AG08395 (cell line): ENCODE data around the gene ARF5.
"Not testable (repeated sequence)": the region's sequence is repeated elsewhere in the genome, so short reads cannot be mapped to it uniquely, and the experiment has no call there.

Source experiments
- DNase-seq: peaks from one replicate; pipeline ENCODE4 v3.0.0; 2012; ENCODE audit warnings: mixed read lengths, low spot score

ARF5 gene

GRCh38 chr7:127588019-127588696, at the start of gene ARF5:
Gene ARF5 (plus strand): TSS chr7:127588411. CDS start chr7:127588499, 88 bp downstream.
- peak; percentile 96 for DNase-seq

GRCh38 chr7:127539116-127539515, 49.1 kb upstream of the ARF5 start:
- no peak for DNase-seq

- not testable (repeated sequence) for DNase-seq
These were observed 47.8 kb upstream of the ARF5 start for GRCh38 chr7:127540461-127540860.

- no peak for DNase-seq
These were observed 46.7 kb upstream of the ARF5 start for GRCh38 chr7:127541548-127541947.

- no peak for DNase-seq
These were observed 41.9 kb upstream of the ARF5 start for GRCh38 chr7:127546313-127546712.

- DNase-seq: no peak
These were observed 38.0 kb upstream of the ARF5 start for GRCh38 chr7:127550247-127550646.

- DNase-seq: no peak
These were observed 36.3 kb upstream of the ARF5 start for GRCh38 chr7:127551941-127552340.

GRCh38 chr7:127556404-127556803, 31.8 kb upstream of the ARF5 start:
- no peak for DNase-seq

- no peak for DNase-seq
These were observed 30.4 kb upstream of the ARF5 start for GRCh38 chr7:127557803-127558202.

- no peak for DNase-seq
These were observed 22.0 kb upstream of the ARF5 start for GRCh38 chr7:127566242-127566641.

GRCh38 chr7:127568034-127568433, 20.2 kb upstream of the ARF5 start:
- not testable (repeated sequence) for DNase-seq

GRCh38 chr7:127571741-127572505, 16.3 kb upstream of the ARF5 start:
- DNase-seq: no peak

- DNase-seq: peak; percentile 19
These were observed 10.1 kb upstream of the ARF5 start for GRCh38 chr7:127578036-127578684.

- DNase-seq: peak; percentile 27
These were observed 9.4 kb upstream of the ARF5 start for GRCh38 chr7:127578711-127579275.

- DNase-seq: no peak
These were observed 7.6 kb upstream of the ARF5 start for GRCh38 chr7:127580612-127581011.

- DNase-seq: peak; percentile 36
These were observed 6.5 kb upstream of the ARF5 start for GRCh38 chr7:127581716-127582115.

- no peak for DNase-seq
These were observed 5.8 kb upstream of the ARF5 start for GRCh38 chr7:127582361-127582760.

- DNase-seq: no peak
These were observed 3.6 kb upstream of the ARF5 start for GRCh38 chr7:127584648-127585043.

GRCh38 chr7:127585044-127585953, 2.9 kb upstream of the ARF5 start, which contains the start of gene GCC1:
Gene GCC1 (minus strand): TSS chr7:127585596. CDS start chr7:127585182, 414 bp downstream.
- DNase-seq: peak; percentile 95

- no peak for DNase-seq
These were observed 1.9 kb upstream of the ARF5 start for GRCh38 chr7:127586346-127586745.

GRCh38 chr7:127587663-127588018, 570 bp upstream of the ARF5 start:
- DNase-seq: no peak
